ENCODE measurements around the gene ARHGEF37.

Gene ARHGEF37

DNA sequence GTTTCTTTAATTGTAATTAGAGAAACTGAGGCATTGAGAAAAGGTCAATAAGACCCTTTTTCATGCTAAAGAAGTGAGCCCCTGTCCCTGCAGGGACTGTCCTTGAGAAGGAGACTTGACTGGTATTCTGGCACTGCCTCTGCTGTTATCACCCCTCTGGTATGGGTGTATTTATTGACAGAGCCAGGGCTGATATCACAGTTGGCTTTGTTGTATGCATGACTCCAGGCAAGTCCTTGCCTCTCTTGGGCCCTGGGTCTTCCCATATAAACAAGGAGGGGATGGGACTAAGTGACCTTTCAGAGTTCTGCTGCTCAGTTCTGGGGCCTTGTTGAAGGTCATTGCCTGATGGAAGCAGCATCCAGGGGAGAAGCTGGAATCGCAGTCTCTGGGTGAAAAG, 77.0 kb downstream of the ARHGEF37 start:
- no peak for TF ChIP-seq EZH2phosphoT487 (IDR thresholded peaks at IDR 0.05; ENCODE audit: borderline replicate concordance, low read length)
- TF ChIP-seq, protein P1, sequence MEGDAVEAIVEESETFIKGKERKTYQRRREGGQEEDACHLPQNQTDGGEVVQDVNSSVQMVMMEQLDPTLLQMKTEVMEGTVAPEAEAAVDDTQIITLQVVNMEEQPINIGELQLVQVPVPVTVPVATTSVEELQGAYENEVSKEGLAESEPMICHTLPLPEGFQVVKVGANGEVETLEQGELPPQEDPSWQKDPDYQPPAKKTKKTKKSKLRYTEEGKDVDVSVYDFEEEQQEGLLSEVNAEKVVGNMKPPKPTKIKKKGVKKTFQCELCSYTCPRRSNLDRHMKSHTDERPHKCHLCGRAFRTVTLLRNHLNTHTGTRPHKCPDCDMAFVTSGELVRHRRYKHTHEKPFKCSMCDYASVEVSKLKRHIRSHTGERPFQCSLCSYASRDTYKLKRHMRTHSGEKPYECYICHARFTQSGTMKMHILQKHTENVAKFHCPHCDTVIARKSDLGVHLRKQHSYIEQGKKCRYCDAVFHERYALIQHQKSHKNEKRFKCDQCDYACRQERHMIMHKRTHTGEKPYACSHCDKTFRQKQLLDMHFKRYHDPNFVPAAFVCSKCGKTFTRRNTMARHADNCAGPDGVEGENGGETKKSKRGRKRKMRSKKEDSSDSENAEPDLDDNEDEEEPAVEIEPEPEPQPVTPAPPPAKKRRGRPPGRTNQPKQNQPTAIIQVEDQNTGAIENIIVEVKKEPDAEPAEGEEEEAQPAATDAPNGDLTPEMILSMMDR (IDR thresholded peaks at IDR 0.05; ENCODE audit: low read depth, low read length, poor library complexity, severe bottlenecking) = no peak
- peaks cover 4% of the 10 kb centered on the region; the same call in 1 of the 2 replicates for H3K27me3 ChIP-seq (ENCODE audit: control insufficient read depth, low read length)
- no peaks in the 10 kb centered on the region for H3K36me3 ChIP-seq (ENCODE audit: control insufficient read depth, low read length)
- H3K4me1 ChIP-seq (ENCODE audit: control insufficient read depth, low read length) = peaks cover 29% of the 10 kb centered on the region
- no peaks in the 10 kb centered on the region for H3K79me2 ChIP-seq (ENCODE audit: control insufficient read depth, low read length)
- H3K4me2 ChIP-seq (ENCODE audit: low read length) = no peak overlapping the region
- no peaks in the 10 kb centered on the region for H4K20me1 ChIP-seq (ENCODE audit: control insufficient read depth, insufficient read depth, low read depth, low read length)
- no peaks in the 10 kb centered on the region for H3K9me3 ChIP-seq (ENCODE audit: control insufficient read depth, insufficient read depth, low read length)
- no peak overlapping the region for H3K27ac ChIP-seq (ENCODE audit: low read depth, low read length)
- peaks cover 8% of the 10 kb centered on the region for H3F3A ChIP-seq (ENCODE audit: control insufficient read depth, insufficient read depth)
- no peak overlapping the region for H3K4me3 ChIP-seq (ENCODE audit: low read length)
- H3K9me2 ChIP-seq (replicated peaks; ENCODE audit: control insufficient read depth, low read length) = no peaks in the 10 kb centered on the region

DNA sequence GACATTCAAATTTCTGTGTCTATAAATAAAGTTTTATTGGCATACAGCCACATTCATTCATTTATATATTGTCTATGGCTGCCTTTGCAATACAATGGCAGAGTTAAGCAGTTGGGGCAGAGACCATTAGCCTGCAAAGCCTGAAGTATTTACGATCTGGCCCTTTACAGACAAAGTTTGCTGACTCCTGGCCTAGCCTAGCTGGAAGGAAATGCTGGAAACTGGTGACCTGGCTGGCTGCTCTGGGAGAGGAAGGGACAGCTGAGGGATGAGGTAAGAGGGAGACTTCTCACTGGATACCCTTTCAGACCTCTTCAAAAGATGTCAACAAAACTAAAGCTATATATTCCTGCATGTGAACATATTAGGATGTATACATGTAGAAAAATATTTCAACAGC, 82.8 kb downstream of the ARHGEF37 start:
- Histone ChIP-seq H4K20me1 (ENCODE audit: control insufficient read depth, insufficient read depth, low read depth, low read length) (no peaks in the 10 kb centered on the region), H3K9me3 (ENCODE audit: control insufficient read depth, insufficient read depth, low read length) (peaks cover 4% of the 10 kb centered on the region; the same call in 1 of the 2 replicates), H3K27ac (ENCODE audit: low read depth, low read length) (no peak overlapping the region), H3K9me2 (replicated peaks; ENCODE audit: control insufficient read depth, low read length) (no peaks in the 10 kb centered on the region), H3K4me2 (ENCODE audit: low read length) (no peak overlapping the region), H3F3A (ENCODE audit: control insufficient read depth, insufficient read depth) (no peaks in the 10 kb centered on the region), H3K4me1 (ENCODE audit: control insufficient read depth, low read length) (no peaks in the 10 kb centered on the region), H3K36me3 (ENCODE audit: control insufficient read depth, low read length) (no peaks in the 10 kb centered on the region), H3K4me3 (ENCODE audit: low read length) (no peak overlapping the region), H3K79me2 (ENCODE audit: control insufficient read depth, low read length) (no peaks in the 10 kb centered on the region), H3K27me3 (ENCODE audit: control insufficient read depth, low read length) (no peaks in the 10 kb centered on the region)
- TF ChIP-seq, protein P1 (IDR thresholded peaks at IDR 0.05; ENCODE audit: low read depth, low read length, poor library complexity, severe bottlenecking) = no peak
- TF ChIP-seq EZH2phosphoT487 (IDR thresholded peaks at IDR 0.05; ENCODE audit: borderline replicate concordance, low read length) = no peak

DNA sequence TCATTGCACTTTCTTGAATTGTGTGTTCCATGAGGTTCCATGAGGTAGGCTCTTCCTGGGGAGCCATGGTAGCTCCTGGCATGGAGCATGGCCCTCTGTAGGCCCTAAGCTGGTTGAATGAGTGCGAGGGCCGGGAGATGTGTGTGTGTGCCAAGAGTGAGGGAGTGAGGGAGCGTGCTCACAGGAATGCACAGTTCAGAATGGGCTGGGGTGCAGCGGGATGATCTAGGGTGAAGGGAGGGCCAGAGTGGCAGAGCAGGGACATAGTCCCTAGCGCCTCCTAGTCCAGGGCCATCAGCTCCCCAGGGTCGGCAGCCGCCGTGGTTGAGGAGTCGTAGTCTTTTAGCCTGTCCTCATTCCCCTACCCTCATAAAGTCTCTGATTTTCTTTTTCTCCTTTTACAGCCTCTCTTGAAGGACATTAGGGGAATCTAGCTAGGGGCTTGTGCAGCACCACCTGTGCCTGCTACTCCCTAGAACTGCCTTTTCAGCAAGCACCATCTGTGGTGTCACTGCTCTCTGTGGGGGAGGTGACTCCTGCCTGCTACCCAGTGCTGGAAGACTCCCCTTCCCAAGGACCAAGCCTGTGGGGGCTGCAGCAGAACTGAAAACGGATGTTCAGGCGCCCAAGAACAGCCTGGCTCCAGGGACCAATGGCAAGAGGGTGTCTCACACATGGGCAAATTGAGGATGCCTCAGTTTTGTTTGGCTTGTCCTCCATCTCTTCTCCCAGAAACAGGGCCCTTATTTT, 83.5 kb downstream of the ARHGEF37 start:
- Histone ChIP-seq H3K4me3 (ENCODE audit: low read length) (no peak overlapping the region), H4K20me1 (ENCODE audit: control insufficient read depth, insufficient read depth, low read depth, low read length) (no peaks in the 10 kb centered on the region), H3K36me3 (ENCODE audit: control insufficient read depth, low read length) (no peaks in the 10 kb centered on the region), H3K9me3 (ENCODE audit: control insufficient read depth, insufficient read depth, low read length) (peaks cover 4% of the 10 kb centered on the region; the same call in 1 of the 2 replicates), H3K27me3 (ENCODE audit: control insufficient read depth, low read length) (no peaks in the 10 kb centered on the region), H3K27ac (ENCODE audit: low read depth, low read length) (no peak overlapping the region), H3F3A (ENCODE audit: control insufficient read depth, insufficient read depth) (no peaks in the 10 kb centered on the region), H3K4me1 (ENCODE audit: control insufficient read depth, low read length) (no peaks in the 10 kb centered on the region), H3K9me2 (replicated peaks; ENCODE audit: control insufficient read depth, low read length) (no peaks in the 10 kb centered on the region), H3K4me2 (ENCODE audit: low read length) (no peak overlapping the region), H3K79me2 (ENCODE audit: control insufficient read depth, low read length) (no peaks in the 10 kb centered on the region)
- TF ChIP-seq EZH2phosphoT487 (IDR thresholded peaks at IDR 0.05; ENCODE audit: borderline replicate concordance, low read length) = no peak
- TF ChIP-seq, protein P1 (IDR thresholded peaks at IDR 0.05; ENCODE audit: low read depth, low read length, poor library complexity, severe bottlenecking) = no peak
